CD4-positive, alpha-beta T cell treated with Interferon alpha-2 for 1 hour (primary cell): ENCODE data around the gene CCDC187.
A peak's percentile ranks its signal among the peaks of the same experiment; 100 is the strongest.

Experiments
- DNase-seq, 2 donors: peaks; one replicate each; pipeline ENCODE4 v3.0.0-alpha.2; 2020 to 2022

CCDC187 gene

GRCh38 chr9:136251264-136252115 is 52.4 kb downstream of the CCDC187 start:
- DNase-seq = no peak

GRCh38 chr9:136250676-136251075 is 53.2 kb downstream of the CCDC187 start:
- DNase-seq = no peak

GRCh38 chr9:136249877-136250559 is 53.9 kb downstream of the CCDC187 start:
- no peak for DNase-seq

- no peak for DNase-seq
Observed at GRCh38 chr9:136248951-136249876, 54.7 kb downstream of the CCDC187 start.

- DNase-seq = no peak
Observed at GRCh38 chr9:136247947-136248637, 55.8 kb downstream of the CCDC187 start.

GRCh38 chr9:136247551-136247916 is 56.4 kb downstream of the CCDC187 start:
- no peak for DNase-seq

GRCh38 chr9:136246849-136247550 is 56.9 kb downstream of the CCDC187 start:
- DNase-seq = no peak

- peak; percentile 80 to 89 for DNase-seq
Observed at GRCh38 chr9:136245219-136246150, 58.4 kb downstream of the CCDC187 start, which contains the start of gene QSOX2. QSOX2 (minus strand) TSS chr9:136245812; CDS start chr9:136245803, 9 bp downstream.

GRCh38 chr9:136244969-136245218 is 59.0 kb downstream of the CCDC187 start:
- no peak for DNase-seq

GRCh38 chr9:136244122-136244968 is 59.5 kb downstream of the CCDC187 start:
- DNase-seq = peak; percentile 47 to 53

GRCh38 chr9:136243631-136244030 is 60.3 kb downstream of the CCDC187 start:
- DNase-seq = no peak

GRCh38 chr9:136242918-136243525 is 60.9 kb downstream of the CCDC187 start:
- DNase-seq = no peak

- DNase-seq = no peak
Observed at GRCh38 chr9:136242248-136242647, 61.6 kb downstream of the CCDC187 start.

- no peak for DNase-seq
Observed at GRCh38 chr9:136241542-136241941, 62.4 kb downstream of the CCDC187 start.

- DNase-seq = no peak
Observed at GRCh38 chr9:136240941-136241340, 63.0 kb downstream of the CCDC187 start.

GRCh38 chr9:136239983-136240330 is 63.9 kb downstream of the CCDC187 start:
- peak in 1 of 2 donors; percentile 49 for DNase-seq

GRCh38 chr9:136239135-136239982 is 64.5 kb downstream of the CCDC187 start:
- no peak for DNase-seq

GRCh38 chr9:136238342-136238732 is 65.6 kb downstream of the CCDC187 start:
- DNase-seq = no peak
